SK-N-SH treated with all-trans-retinoic acid at 6 μM for 48 hours (cell line): ENCODE measurements around the gene METTL1.
"Not testable (repeated sequence)": the region's sequence is repeated elsewhere in the genome, so short reads cannot be mapped to it uniquely, and the experiment has no call there.

Experiments
- BACH2 ChIP-seq: fragments of 250-450 bp; sonication (Bioruptor Pico); IDR thresholded peaks from 2 replicates; pipeline ENCODE4 v1.9.0; 2021; ENCODE audit warnings: mild to moderate bottlenecking, borderline replicate concordance
- CREB5 ChIP-seq: fragments of 250-450 bp; sonication (Bioruptor Pico); IDR thresholded peaks from 2 replicates; pipeline ENCODE4 v1.5.1; 2020; ENCODE audit warnings: low read depth, mild to moderate bottlenecking, moderate library complexity
- CSDC2 ChIP-seq: fragments of 250-450 bp; sonication (Bioruptor Pico); IDR thresholded peaks from 2 replicates; pipeline ENCODE4 v1.5.0; 2020; ENCODE audit warnings: mild to moderate bottlenecking, moderate library complexity
- OSR1 ChIP-seq: fragments of 250-450 bp; sonication (Bioruptor Pico); IDR thresholded peaks from 2 replicates; pipeline ENCODE4 v1.8.0; 2022; ENCODE audit warnings: moderate library complexity, mild to moderate bottlenecking, inconsistent platforms
- RARB ChIP-seq: fragments of 250-450 bp; sonication (Bioruptor Pico); IDR thresholded peaks from 2 replicates; pipeline ENCODE4 v1.8.0; 2021; ENCODE audit warnings: mild to moderate bottlenecking, moderate library complexity
- TOX ChIP-seq: fragments of 250-450 bp; sonication (Bioruptor Pico); IDR thresholded peaks from 2 replicates; pipeline ENCODE4 v1.8.0; 2021; ENCODE audit warnings: mild to moderate bottlenecking, moderate library complexity, borderline replicate concordance
- TSHZ2 ChIP-seq: fragments of 250-450 bp; sonication (Bioruptor Pico); IDR thresholded peaks from 2 replicates; pipeline ENCODE4 v1.5.0; 2020; ENCODE audit warnings: mild to moderate bottlenecking, moderate library complexity

- TF ChIP-seq CSDC2 (CRISPR knock-in tag); BACH2 (CRISPR knock-in tag); TOX (CRISPR knock-in tag); OSR1; RARB (CRISPR knock-in tag); CREB5 (CRISPR knock-in tag); TSHZ2: not testable (repeated sequence)
Measured at GRCh38 chr12:57821015-57821414, 49.1 kb upstream of the METTL1 start.
